AG04450 (cell line): ENCODE data around the gene SNRPA. TPM values are rescaled to one million over a fixed set of nuclear protein-coding genes. Genes with fewer than 3 reads are reported as not detected.

Source experiments
- CTCF ChIA-PET: fragments of 300-600, 350-600 bp; formaldehyde crosslinking; extraction: SDS; loops from one replicate; lab custom pipeline; 2022; ENCODE audit warnings: antibody characterized with exemption, inconsistent platforms; lab: Charles Lee
- POLR2A ChIA-PET: fragments of 350-600 bp; formaldehyde crosslinking; extraction: SDS; loops from one replicate; lab custom pipeline; 2021; ENCODE audit warnings: antibody characterized with exemption, inconsistent platforms; lab: Yijun Ruan, JAX
- DNase-seq: peaks from one replicate; pipeline ENCODE4 v3.0.0-alpha.2; 2011; ENCODE audit warnings: low read depth, low spot score
- H3K27ac ChIP-seq: one replicate; pipeline ENCODE4 v1.5.1; 2012; ENCODE audit warnings: low read depth, low read length, control low read depth
- H3K27me3 ChIP-seq: one replicate; pipeline ENCODE4 v1.6.0; 2012; ENCODE audit warnings: low read length; ENCODE audit not compliant: control insufficient read depth, insufficient read depth
- H3K4me3 ChIP-seq: 2 replicates; pipeline ENCODE4 v1.5.1; 2011; ENCODE audit warnings: mild to moderate bottlenecking, low read depth, low read length, control low read depth
- H3K9me3 ChIP-seq: 2 replicates; pipeline ENCODE4 v1.5.1; 2012; ENCODE audit warnings: low read length; ENCODE audit not compliant: control insufficient read depth, insufficient read depth
- CTCF ChIP-seq: IDR thresholded peaks from 2 replicates; pipeline ENCODE4 v1.5.1; 2011; ENCODE audit warnings: low read depth, low read length, control low read depth, inconsistent platforms
- polyA plus RNA-seq: library from polyadenylated mRNA; depleted of rRNA; stranded (reverse); fragments of >200 nt; gene quantifications from 2 replicates; pipeline ENCODE4 v1.2.3, GENCODE V29; 2011

Gene SNRPA
- polyA plus RNA-seq, 1 experiment, result 126 TPM

- ChIA-PET POLR2A (interaction anchor here (0.6 to 2.7 kb wide), 21 partner anchors 9 to 1181 kb away, joined by 3 to 28 read pairs (median 5); partner anchors contain the start of genes ACTMAP, COQ8B, EGLN2 and ITPKC), CTCF (interaction anchor here (0.6 to 3.0 kb wide), 10 partner anchors 20 to 544 kb away, joined by 3 to 20 read pairs (median 4); partner anchors contain the start of genes EGLN2 and ITPKC)
- Histone ChIP-seq H3K4me3 (peak within 1 kb of the TSS; percentile 75), H3K9me3 (no peaks in the 10 kb centered on the region; the same call in 1 of the 2 replicates), H3K27ac (peak within 1 kb of the TSS; percentile 96), H3K27me3 (no peaks in the 10 kb centered on the region)
- TF ChIP-seq CTCF, result no peak
- DNase-seq, result peak; percentile 100
Measured at GRCh38 chr19:40777937-40778705, 27.1 kb downstream of the SNRPA start, which contains the start of gene RAB4B. Gene RAB4B, plus strand, starts transcription at chr19:40778247. Its CDS starts 129 bp downstream, at chr19:40778376.

DNA sequence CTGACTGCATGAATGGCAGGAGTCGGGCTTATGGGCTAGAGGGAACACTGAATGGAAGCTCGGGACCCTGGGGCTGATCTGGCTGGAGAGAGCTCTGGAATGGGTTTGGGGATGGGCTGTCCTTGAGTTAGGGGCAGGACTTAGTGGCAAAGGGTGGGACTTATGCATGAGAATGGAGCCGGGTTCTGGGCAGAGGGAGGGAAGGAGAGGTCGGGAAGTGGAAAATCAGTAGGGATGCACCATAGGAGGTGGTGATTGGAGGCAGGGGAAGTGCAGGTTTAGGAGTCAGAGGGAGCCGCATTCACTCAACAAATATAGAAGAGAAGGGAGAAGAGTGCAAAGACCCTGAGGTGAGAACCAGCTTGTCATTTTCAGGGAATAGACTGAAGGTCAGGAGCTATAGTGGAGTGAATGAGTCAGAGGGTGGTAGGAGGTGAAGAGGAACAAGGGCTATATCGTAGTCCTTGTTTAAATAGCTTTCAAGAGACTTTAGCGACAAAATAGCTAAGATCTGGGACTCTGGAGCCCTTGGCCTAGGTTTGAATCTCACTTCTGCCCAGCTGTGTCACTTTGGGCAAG, 27.8 kb downstream of the SNRPA start:
- peak overlapping the region; percentile 73 for H3K4me3 ChIP-seq
- ChIA-PET POLR2A (interaction anchor here (0.6 to 2.7 kb wide), 18 partner anchors 8 to 1180 kb away, joined by 3 to 28 read pairs (median 5); partner anchors contain the start of genes ACTMAP, COQ8B, EGLN2 and ITPKC), CTCF (interaction anchor here (0.9 to 3.0 kb wide), 7 partner anchors 20 to 530 kb away, joined by 3 to 20 read pairs (median 4); partner anchors contain the start of genes EGLN2 and ITPKC)
- no peaks in the 10 kb centered on the region for H3K27me3 ChIP-seq
- DNase-seq, result no peak
- H3K9me3 ChIP-seq, result no peaks in the 10 kb centered on the region; the same call in 1 of the 2 replicates
- H3K27ac ChIP-seq, result peak overlapping the region; percentile 87
- no peak for TF ChIP-seq CTCF

DNA sequence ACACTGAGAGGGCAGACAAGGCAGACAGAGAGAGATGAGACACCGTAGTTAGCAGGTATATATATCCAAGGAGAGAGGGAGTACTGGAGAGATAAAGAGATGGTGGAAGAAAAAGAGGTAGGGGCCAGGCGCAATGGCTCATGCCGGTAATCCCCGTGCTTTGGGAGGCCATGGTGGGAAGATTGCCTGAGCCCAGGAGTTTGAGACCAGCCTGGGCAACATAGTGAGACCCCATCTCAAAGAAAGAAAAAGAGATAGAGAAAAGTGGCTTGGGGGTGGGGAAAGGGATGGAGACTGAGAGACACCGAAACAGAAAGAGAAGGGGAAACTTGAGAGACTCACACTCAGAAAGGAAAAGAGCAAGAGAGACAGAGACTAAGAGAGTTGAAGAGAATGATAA, 29.6 kb downstream of the SNRPA start:
- H3K27me3 ChIP-seq, result no peaks in the 10 kb centered on the region
- H3K27ac ChIP-seq, result no peak overlapping the region
- POLR2A ChIA-PET, result no interaction called here
- DNase-seq, result no peak
- no peak overlapping the region for H3K4me3 ChIP-seq
- TF ChIP-seq CTCF, result no peak
- CTCF ChIA-PET, result interaction anchor here (2.9 kb wide), 1 partner anchor 26 kb away, joined by 10 read pairs; no protein-coding TSS in a partner anchor
- H3K9me3 ChIP-seq, result no peaks in the 10 kb centered on the region; the same call in 1 of the 2 replicates

DNA sequence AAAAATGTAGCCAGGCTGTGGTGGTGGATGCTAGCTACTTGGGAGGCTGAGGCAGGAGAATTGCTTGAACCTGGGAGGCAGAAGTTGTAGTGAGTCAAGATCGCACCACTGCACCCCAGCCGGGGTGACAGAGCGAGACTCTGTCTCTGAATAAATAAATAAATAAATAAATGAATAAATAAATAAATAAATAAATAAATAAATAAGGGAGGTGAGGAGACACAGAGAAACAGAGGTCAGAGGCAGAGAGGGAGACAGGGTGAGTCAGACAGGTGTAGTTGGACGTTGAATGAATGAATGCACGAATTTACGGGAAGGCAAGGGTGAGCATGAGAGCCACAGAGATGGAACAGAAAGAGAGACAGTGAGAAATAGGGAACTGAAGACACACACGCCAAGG, 30.1 kb downstream of the SNRPA start:
- ChIA-PET POLR2A (no interaction called here), CTCF (interaction anchor here (2.9 kb wide), 1 partner anchor 25 kb away, joined by 10 read pairs; no protein-coding TSS in a partner anchor)
- TF ChIP-seq CTCF, result no peak
- DNase-seq, result no peak
- Histone ChIP-seq H3K4me3 (no peak overlapping the region), H3K9me3 (no peaks in the 10 kb centered on the region), H3K27me3 (no peaks in the 10 kb centered on the region), H3K27ac (no peak overlapping the region)
